Measurements from ENCODE around the gene LHB.

DNA sequence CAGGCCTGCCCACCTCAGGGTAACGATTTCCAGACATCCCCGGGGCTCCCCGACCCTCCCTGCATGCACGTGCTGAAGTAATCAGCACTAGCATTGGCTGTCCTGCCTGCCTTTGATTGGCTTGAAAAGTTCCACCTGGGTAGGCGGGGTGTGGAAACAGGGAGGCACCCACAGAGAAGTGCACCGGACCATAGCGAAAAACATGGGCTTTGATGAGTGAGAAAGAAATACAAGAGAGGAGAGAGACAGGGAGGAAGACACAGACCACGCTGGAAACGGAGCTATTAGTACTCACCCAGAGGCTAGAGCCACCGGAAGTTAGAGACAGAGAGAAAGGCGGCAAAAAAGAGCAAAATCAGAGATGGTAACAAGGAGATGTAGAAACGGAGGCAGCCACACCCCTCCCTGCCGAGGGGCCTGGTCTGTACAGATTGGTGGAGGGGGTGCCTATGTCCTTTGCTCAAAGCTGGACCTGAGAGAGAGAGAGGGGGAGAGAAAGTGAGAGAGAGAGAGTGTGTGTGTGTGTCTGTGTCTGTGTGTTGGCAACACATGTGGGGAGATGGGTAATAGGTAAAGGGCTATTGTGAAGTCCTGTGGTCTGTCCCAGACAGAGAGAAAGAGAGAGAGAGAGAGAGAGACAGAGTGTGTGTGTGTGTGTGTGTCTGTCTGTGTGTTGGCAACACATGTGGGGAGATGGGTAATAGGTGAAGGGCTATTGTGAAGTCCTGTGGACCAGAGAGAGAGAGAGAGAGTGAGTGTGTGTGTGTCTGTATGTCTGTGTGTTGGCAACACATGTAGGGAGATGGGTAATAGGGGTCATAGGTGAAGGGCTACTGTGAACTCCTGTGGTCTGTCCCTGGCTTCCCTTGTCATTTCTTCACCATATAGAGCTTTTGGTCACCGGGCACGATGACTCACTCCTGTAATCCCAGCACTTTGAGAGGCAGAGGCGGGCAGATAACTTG lies 4.3 kb upstream of the LHB start:
- TF ChIP-seq, protein P1, sequence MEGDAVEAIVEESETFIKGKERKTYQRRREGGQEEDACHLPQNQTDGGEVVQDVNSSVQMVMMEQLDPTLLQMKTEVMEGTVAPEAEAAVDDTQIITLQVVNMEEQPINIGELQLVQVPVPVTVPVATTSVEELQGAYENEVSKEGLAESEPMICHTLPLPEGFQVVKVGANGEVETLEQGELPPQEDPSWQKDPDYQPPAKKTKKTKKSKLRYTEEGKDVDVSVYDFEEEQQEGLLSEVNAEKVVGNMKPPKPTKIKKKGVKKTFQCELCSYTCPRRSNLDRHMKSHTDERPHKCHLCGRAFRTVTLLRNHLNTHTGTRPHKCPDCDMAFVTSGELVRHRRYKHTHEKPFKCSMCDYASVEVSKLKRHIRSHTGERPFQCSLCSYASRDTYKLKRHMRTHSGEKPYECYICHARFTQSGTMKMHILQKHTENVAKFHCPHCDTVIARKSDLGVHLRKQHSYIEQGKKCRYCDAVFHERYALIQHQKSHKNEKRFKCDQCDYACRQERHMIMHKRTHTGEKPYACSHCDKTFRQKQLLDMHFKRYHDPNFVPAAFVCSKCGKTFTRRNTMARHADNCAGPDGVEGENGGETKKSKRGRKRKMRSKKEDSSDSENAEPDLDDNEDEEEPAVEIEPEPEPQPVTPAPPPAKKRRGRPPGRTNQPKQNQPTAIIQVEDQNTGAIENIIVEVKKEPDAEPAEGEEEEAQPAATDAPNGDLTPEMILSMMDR (conservative IDR thresholded peaks at IDR 0.05; ENCODE audit: low read length) = no peak
- no peak for TF ChIP-seq EZH2phosphoT487 (IDR thresholded peaks at IDR 0.05; ENCODE audit: borderline replicate concordance)
